Ectodermal cell (in vitro differentiated cells): Measurements from ENCODE around the gene OMA1.
"Not testable (repeated sequence)": the region's sequence is repeated elsewhere in the genome, so short reads cannot be mapped to it uniquely, and the experiment has no call there.

ENCODE experiments used
- H3K27ac ChIP-seq: 2 replicates; pipeline ENCODE4 v1.7.0; 2013; ENCODE audit warnings: mild to moderate bottlenecking, low read depth, low read length; ENCODE audit not compliant: insufficient read depth, poor library complexity, severe bottlenecking
- H3K27me3 ChIP-seq: 2 replicates; pipeline ENCODE4 v1.7.0; 2013; ENCODE audit warnings: mild to moderate bottlenecking, low read length; ENCODE audit not compliant: insufficient read depth, control insufficient read depth, poor library complexity, severe bottlenecking
- H3K36me3 ChIP-seq: one replicate; pipeline ENCODE4 v1.7.0; 2013; ENCODE audit warnings: low read length; ENCODE audit not compliant: control insufficient read depth, insufficient read depth
- H3K4me1 ChIP-seq: one replicate; pipeline ENCODE4 v1.7.0; 2013; ENCODE audit warnings: low read length; ENCODE audit not compliant: control insufficient read depth, insufficient read depth
- H3K4me3 ChIP-seq: 2 replicates; pipeline ENCODE4 v1.7.0; 2013; ENCODE audit warnings: low read depth, low read length, control low read depth; ENCODE audit not compliant: insufficient read depth
- H3K9me3 ChIP-seq: 2 replicates; pipeline ENCODE4 v1.7.0; 2013; ENCODE audit warnings: mild to moderate bottlenecking, low read length, moderate library complexity; ENCODE audit not compliant: control insufficient read depth
- WGBS, 2 experiments: methylation state at CpG; one replicate each; pipeline ENCODE4 v1.1.7; 2013; ENCODE audit warnings: missing lambda C conversion rate in 2 of 2; 5-methylcytosine and 5-hydroxymethylcytosine counted together

Gene OMA1

DNA sequence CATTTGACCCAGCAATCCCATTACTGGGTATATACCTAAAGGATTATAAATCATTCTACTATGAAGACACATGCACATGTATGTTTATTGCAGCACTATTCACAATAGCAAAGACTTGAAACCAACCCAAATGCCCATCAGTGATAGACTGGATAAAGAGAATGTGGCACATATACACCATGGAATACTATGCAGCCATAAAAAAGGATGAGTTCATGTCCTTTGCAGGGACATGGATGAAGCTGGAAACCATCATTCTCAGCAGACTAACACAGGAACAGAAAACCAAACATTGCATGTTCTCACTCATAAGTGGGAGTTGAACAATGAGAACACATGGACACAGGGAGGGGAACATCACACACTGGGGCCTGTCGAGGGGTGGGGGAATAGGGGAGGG, 17.2 kb upstream of the OMA1 start:
- H3K4me1 ChIP-seq, H3K36me3 ChIP-seq, H3K27me3 ChIP-seq, H3K27ac ChIP-seq, H3K9me3 ChIP-seq, H3K4me3 ChIP-seq: not testable (repeated sequence)
- 95 to 100% methylated on average over 1 of the region's 1 CpG for WGBS, 2 experiments

DNA sequence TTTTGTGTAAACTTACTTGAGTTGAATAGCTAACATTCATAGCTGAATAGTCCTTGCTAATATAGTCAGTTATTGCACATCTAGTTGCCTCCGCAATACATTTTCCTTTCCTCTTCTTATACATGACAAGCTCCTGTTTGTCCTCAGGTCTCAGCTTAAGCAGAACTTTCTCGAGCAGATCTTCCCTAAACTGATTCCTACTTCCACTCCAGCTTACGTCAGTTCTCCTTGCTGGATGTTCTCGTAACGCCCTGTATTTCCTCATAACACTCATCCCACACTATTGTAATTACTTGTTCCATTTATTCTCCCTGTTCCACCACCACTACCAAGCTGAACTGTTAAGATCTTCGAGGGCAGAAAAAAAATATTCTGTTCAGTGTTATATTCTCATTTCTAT, 15.1 kb upstream of the OMA1 start:
- Histone ChIP-seq H3K27ac (no peak overlapping the region), H3K27me3 (no peaks in the 10 kb centered on the region), H3K4me1 (no peaks in the 10 kb centered on the region), H3K9me3 (no peaks in the 10 kb centered on the region), H3K4me3 (no peak overlapping the region), H3K36me3 (no peaks in the 10 kb centered on the region)
- 83 to 88% methylated on average over 5 to 6 of the region's 6 CpGs for WGBS, 2 experiments

DNA sequence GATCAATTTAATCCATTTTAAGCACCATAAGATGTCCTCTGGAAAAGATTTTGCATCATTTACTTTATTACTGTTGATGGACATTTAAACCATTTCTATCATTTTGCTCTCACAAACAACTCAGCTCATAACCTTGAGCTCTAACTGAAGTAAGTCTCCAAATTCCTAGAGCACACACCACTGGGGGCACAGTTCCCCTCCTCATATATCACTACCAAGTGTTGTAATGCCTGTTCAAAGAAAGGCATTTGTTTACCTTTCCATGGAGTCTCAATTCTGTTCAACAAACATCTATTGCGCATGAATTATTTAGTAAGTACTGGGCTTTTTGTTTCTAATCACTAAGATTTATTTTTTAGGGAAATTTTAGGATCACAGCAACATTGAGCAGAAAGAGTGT, 8.9 kb upstream of the OMA1 start:
- 83 to 89% methylated on average over 1 of the region's 1 CpG for WGBS, 2 experiments

DNA sequence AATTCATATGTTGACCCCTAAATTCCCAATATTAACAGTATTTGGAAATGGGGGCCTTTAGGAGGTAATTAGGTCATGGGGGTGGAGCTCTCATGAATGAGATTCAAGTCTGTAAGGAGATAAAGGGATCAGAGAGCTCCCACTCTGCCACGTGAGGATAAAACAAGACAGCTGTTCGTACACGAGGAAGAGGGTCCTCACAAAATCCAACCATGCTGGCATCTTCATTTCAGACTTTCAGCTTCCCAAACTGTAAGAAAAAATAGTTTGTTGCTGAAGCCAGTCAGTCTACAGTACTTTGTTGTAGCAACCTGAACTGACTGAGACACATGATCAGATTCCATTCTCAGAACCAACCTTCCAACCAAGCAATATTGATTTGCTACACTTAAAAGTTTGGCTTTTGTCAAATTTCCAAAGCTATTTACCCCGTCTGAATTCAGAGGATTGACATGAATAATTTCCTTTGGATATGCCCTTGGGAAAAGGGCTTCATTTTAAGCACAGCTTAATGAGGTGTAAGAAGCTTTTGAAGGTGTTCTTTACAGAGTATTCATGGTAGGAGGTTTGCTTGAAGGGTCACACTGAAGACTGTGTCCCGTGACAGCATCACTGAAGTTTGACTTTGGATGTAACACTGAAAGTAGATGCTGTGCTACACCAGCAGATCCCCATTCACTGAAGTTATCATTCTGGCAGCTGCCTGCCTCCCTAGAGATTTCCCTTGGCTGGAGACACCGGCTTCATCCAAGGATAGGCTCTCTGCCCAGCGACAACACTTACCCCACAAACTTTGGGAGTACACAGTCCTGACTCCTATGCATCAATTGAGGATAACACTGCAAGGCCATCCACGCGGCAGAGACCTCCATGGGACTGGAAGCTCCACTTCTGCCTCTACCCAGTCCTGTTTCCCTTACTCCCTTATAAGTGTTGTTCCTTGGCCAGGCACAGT, 4.9 kb upstream of the OMA1 start:
- H3K9me3 ChIP-seq: no peaks in the 10 kb centered on the region
- H3K4me1 ChIP-seq: no peaks in the 10 kb centered on the region
- no peak overlapping the region for H3K27ac ChIP-seq
- H3K36me3 ChIP-seq: no peaks in the 10 kb centered on the region
- H3K4me3 ChIP-seq: no peak overlapping the region
- WGBS, 2 experiments: 87 to 90% methylated on average over 8 of the region's 9 CpGs
- no peaks in the 10 kb centered on the region for H3K27me3 ChIP-seq

More for the DNA sequence above, 8.9 kb upstream of the OMA1 start:
- no peaks in the 10 kb centered on the region for H3K4me1 ChIP-seq
- no peak overlapping the region for H3K27ac ChIP-seq
- no peak overlapping the region for H3K4me3 ChIP-seq
- H3K9me3 ChIP-seq: no peaks in the 10 kb centered on the region
- no peaks in the 10 kb centered on the region for H3K36me3 ChIP-seq
- H3K27me3 ChIP-seq: no peaks in the 10 kb centered on the region

DNA sequence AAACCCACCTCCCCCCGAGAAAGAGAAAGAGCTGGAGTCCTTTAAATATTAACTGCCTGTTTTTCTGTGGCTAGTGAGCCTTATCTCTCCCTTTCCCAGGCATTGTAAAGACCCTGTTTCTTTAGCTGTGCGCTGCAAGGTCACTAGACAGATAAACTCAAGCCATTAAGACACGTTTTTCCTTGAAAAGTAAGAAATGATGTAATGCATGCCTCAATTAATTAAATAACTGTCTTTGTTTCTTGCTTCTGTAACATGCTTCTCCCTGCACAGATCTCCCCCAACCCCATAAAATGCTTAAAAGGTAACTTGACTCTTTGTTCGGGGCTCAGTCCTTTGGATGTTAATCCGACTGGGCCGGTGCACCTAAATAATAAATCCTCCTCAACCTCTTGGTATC, 2.8 kb upstream of the OMA1 start:
- H3K36me3 ChIP-seq, H3K27ac ChIP-seq, H3K9me3 ChIP-seq, H3K4me3 ChIP-seq, H3K4me1 ChIP-seq, H3K27me3 ChIP-seq: not testable (repeated sequence)
- WGBS, 2 experiments: 83 to 85% methylated on average over 5 to 6 of the region's 6 CpGs

DNA sequence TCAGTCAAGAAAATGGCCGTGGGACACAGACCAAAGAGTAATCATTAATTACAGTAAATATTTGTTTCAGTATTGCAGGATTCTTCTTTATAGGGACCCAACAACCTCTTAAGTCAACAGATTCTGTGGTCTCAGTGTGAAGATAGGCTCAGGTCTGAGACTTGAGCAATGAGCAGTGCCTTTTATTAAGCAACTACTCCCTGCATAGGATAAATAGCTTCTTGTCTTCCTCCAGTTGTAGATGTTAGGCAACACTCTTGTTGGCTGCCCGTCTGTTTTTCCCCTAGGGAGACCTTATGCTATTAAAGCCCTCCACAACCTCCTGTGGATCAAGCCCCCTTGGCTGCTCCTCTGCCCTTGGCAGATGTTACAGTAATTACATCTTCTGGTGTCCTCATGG, 1.8 kb upstream of the OMA1 start:
- no peak overlapping the region for H3K27ac ChIP-seq
- 84 to 94% methylated on average over 2 of the region's 2 CpGs for WGBS, 2 experiments
- H3K27me3 ChIP-seq: no peaks in the 10 kb centered on the region
- H3K4me1 ChIP-seq: no peaks in the 10 kb centered on the region
- H3K4me3 ChIP-seq: no peak overlapping the region
- H3K36me3 ChIP-seq: no peaks in the 10 kb centered on the region
- H3K9me3 ChIP-seq: no peaks in the 10 kb centered on the region

DNA sequence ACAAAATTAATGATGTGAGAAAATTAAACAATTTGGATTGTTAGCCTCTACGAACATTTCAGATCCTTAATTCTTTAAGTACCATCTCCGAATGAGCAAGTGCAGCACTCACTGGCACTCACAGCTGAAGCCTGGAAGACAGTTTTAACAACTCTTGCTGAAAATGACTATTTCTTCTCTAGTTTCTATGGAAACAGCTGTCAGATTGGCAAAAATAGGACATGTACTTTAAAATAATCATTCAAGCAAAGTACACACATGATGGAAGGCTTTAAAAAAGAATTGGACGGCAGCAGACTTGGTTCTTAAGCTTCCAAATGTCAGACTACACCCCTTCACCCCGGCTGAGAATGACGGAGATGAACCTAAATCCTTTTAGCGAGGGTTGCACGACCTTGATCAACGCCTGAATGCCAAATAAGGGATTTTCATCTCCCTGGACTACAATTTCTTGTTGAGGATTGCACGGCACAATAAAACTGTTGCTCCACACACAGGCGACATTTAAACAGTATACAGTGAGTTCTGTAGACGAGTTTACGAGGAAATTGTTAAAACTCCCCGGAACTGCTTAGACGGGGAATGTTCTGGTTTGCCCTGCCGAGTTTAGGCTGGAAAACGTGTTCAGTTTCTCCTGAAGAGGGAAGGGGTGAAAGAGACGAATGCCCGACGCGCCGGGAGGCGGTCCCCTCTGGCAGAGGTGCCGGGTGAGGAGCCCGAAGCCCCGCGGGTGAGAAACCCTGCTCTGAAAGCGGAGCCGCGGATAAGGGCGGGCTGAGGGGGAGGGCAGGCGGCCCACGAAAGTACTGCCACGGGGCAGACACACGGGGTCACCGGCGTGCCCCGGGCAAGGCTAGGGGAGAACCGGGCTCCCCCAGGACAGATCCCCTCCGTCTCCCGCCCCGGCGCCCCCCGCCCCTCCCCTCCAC, 671 bp downstream of the OMA1 start:
- Histone ChIP-seq H3K27ac (peak overlapping the region; percentile 82), H3K36me3 (no peaks in the 10 kb centered on the region), H3K27me3 (no peaks in the 10 kb centered on the region), H3K9me3 (no peaks in the 10 kb centered on the region), H3K4me1 (no peaks in the 10 kb centered on the region), H3K4me3 (peak overlapping the region; percentile 69)
- WGBS, 2 experiments: 4 to 5% methylated on average over 39 of the region's 43 CpGs

DNA sequence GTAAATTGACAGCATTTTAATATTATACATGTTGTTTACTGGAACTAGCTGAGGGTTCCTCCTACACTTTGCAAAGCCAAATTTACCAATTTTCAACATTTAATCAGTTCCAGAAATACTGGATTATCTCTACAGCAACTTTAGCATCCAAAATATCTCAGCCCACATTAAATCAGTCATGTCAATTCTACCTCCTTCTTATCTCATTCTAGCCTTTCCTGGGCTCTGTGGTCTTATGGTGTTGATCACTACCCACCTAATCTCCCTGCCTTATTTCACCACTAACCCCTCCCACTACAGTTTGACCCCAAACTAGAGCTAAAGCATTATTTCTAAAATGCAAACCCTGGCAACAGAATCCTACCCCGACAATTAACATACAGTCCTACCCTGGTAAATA, 3.3 kb downstream of the OMA1 start:
- H3K36me3 ChIP-seq: no peaks in the 10 kb centered on the region
- H3K27ac ChIP-seq: no peak overlapping the region
- no peak overlapping the region for H3K4me3 ChIP-seq
- H3K27me3 ChIP-seq: no peaks in the 10 kb centered on the region
- no peaks in the 10 kb centered on the region for H3K4me1 ChIP-seq
- H3K9me3 ChIP-seq: no peaks in the 10 kb centered on the region
- no CpG with 5 or more reads among the region's 1 CpG for WGBS, 2 experiments

DNA sequence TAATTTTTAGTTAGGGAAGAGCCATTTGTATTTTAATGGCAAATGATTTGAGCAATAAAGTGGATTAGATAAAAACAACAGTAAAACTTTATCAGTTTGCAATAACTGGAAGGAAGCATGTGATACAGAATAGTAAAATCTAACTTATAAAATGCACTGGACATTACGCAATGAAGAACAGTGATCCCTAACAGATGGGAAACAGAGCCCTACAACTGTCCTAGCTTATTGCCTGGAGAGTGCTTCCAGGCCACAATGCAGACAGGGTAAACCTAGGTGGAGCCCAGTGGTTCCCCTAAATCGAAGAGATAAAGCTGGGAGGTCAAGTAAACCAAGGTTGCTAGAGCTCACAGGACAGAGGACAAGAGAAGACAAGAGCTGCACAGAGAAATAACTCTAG, 7.0 kb downstream of the OMA1 start:
- no peaks in the 10 kb centered on the region for H3K4me1 ChIP-seq
- H3K27me3 ChIP-seq: no peaks in the 10 kb centered on the region
- 84 to 91% methylated on average over 2 of the region's 2 CpGs for WGBS, 2 experiments
- no peak overlapping the region for H3K4me3 ChIP-seq
- no peak overlapping the region for H3K27ac ChIP-seq
- no peaks in the 10 kb centered on the region for H3K36me3 ChIP-seq
- H3K9me3 ChIP-seq: no peaks in the 10 kb centered on the region

DNA sequence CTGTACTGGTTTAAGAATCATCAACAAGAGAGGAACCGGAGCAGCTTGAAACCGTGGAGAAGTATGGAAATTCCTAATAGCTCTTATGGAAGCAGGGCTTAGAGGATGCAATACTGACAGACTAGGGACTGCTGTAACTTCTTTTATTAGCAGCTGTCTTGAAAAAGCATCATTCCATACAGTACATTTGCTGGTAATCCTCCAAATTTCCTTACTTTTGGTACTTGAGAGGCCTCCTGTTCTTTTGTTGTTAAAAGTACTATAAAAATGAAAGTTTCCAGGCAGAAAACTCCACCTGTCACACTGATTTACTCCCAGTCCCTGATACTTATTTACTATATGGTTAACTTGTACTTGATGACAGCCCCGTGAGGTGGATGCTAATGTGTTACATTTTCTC, 7.7 kb downstream of the OMA1 start:
- H3K27ac ChIP-seq: no peak overlapping the region
- no peaks in the 10 kb centered on the region for H3K36me3 ChIP-seq
- no peaks in the 10 kb centered on the region for H3K9me3 ChIP-seq
- no peak overlapping the region for H3K4me3 ChIP-seq
- H3K4me1 ChIP-seq: no peaks in the 10 kb centered on the region
- H3K27me3 ChIP-seq: no peaks in the 10 kb centered on the region
- WGBS, 2 experiments: 83 to 91% methylated on average over 3 of the region's 3 CpGs
